ENCODE measurements around the gene CLTCL1.

CLTCL1 gene

DNA sequence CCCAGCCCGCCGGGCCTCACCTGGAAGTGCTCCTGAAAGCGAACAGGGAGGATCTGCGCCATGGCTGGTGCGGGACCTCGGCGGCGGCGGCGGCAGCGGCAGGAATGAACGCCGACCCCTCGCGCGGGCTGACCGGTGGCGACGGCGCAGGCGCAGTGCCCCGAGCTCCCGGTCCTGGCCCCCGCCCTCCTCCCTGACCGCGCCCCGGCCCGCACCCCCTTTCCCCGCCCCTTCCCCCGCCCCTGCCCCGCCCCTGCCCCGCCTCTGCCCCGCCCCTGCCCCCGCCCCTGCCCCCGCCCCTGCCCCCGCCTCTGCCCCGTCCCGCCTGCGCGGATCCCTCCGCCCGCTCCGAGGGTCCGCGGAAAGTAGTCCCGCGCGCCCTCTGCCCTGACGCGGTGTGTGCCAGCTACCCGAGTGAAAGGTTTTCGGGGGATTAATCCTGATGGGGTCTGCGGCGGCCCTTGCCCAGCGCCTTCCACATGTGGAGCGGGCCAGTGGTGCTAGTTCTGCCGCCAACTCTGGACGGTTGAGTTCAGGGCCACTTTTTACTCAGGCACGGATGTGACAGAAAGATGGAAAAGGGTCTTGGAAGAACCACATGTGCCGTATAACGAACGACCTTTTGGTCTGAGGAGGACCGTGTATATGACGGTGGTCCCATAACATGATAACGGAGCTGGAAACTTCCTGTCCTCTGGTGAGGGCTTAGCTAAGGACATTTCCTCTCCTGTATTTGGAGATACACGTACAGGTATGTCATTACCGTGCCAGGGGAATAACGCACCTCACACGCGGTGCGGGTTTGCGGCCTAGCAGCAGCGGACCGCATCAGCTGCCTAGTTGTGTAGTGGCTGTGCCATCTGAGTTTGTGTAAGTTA lies at the start of gene CLTCL1:
TSS of gene CLTCL1 (minus strand) at position 140 of the 878 bp plus-strand sequence. CDS start at position 62, 78 bp downstream.
- H3K4me3 ChIP-seq (replicated peaks; ENCODE audit: low read depth, low read length), result peak within 1 kb of the TSS; percentile 73
- H3K27me3 ChIP-seq (replicated peaks; ENCODE audit: control insufficient read depth, insufficient read depth, low read length), result no peaks in the 10 kb centered on the region; the same call in none of the 2 replicates
- H3K36me3 ChIP-seq (ENCODE audit: control insufficient read depth, insufficient read depth, low read length), result no peaks in the 10 kb centered on the region
- peak; percentile 80 for DNase-seq (ENCODE audit: extremely low read depth, insufficient read length)
- TF ChIP-seq, protein P1, sequence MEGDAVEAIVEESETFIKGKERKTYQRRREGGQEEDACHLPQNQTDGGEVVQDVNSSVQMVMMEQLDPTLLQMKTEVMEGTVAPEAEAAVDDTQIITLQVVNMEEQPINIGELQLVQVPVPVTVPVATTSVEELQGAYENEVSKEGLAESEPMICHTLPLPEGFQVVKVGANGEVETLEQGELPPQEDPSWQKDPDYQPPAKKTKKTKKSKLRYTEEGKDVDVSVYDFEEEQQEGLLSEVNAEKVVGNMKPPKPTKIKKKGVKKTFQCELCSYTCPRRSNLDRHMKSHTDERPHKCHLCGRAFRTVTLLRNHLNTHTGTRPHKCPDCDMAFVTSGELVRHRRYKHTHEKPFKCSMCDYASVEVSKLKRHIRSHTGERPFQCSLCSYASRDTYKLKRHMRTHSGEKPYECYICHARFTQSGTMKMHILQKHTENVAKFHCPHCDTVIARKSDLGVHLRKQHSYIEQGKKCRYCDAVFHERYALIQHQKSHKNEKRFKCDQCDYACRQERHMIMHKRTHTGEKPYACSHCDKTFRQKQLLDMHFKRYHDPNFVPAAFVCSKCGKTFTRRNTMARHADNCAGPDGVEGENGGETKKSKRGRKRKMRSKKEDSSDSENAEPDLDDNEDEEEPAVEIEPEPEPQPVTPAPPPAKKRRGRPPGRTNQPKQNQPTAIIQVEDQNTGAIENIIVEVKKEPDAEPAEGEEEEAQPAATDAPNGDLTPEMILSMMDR (IDR thresholded peaks at IDR 0.05; ENCODE audit: insufficient read depth, low read length, poor library complexity, severe bottlenecking), result no peak

DNA sequence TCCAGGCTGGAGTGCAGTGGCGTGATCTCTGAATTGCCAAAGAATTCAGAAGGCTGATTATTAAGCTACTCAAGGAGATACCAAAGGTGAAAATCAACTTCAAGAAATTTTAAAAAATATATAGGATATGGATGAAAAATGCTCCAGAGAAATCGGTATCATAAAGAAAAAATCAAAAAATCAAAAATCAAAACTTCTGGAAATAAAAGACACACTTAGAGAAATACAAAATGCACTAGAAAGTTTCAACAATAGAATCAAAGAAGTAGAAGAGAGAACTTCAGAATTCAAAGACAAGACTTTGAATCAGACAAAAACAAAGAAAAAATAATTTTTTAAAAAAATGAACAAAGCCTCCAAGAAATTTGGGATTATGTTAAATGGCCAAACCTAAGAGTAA lies 45.6 kb upstream of the CLTCL1 start:
- DNase-seq (ENCODE audit: extremely low read depth, insufficient read length), result no peak
- Histone ChIP-seq H3K36me3 (ENCODE audit: control insufficient read depth, insufficient read depth, low read length) (peaks cover 7% of the 10 kb centered on the region), H3K27me3 (replicated peaks; ENCODE audit: control insufficient read depth, insufficient read depth, low read length) (no peaks in the 10 kb centered on the region), H3K4me3 (replicated peaks; ENCODE audit: low read depth, low read length) (no peak overlapping the region)
- TF ChIP-seq, protein P1 (IDR thresholded peaks at IDR 0.05; ENCODE audit: insufficient read depth, low read length, poor library complexity, severe bottlenecking), result no peak

DNA sequence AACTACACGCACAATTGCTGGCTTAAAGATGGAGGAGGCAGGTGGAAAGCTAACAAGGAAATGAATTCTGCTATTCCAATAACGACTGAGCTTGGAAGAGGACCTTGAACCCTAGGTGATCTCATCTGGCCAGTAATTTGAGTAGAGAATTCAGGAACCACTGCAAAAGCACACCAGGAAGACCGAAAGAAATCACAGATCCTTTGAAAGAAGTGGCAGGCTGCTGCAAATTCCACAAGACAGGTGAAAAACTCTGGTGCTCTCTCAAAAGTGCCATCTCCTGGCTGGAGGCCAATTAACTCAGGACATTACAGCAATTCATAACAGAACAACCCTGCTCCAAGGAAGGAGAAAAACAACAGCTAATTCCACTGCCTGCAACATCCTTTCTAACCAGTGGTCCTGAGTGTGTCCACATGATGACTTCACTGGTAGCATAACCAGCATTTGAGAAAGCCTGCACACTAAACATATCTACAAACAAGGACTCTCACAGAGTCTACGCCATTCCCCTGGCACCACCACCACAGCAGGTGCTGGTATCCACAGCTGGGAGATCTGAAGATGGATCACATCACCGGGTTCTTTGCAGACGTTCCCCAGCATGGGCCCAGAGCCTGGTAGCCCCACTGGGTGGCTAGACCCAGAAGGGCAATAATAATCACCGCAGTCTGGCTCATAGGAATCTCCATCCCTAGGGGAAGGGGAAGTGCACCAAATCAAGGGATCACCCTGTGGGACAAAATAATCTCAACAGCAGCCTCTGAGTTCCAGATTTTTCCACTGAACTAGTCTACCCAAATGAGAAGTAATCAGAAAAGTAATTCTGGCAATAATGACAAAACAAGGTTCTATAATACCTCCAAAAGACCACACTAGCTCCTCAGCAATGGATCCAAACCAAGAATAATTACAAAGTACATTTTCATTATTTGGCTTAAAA lies 44.9 kb upstream of the CLTCL1 start:
- no peak for DNase-seq (ENCODE audit: extremely low read depth, insufficient read length)
- Histone ChIP-seq H3K27me3 (replicated peaks; ENCODE audit: control insufficient read depth, insufficient read depth, low read length) (no peaks in the 10 kb centered on the region), H3K36me3 (ENCODE audit: control insufficient read depth, insufficient read depth, low read length) (peaks cover 12% of the 10 kb centered on the region), H3K4me3 (replicated peaks; ENCODE audit: low read depth, low read length) (no peak overlapping the region)
- TF ChIP-seq, protein P1 (IDR thresholded peaks at IDR 0.05; ENCODE audit: insufficient read depth, low read length, poor library complexity, severe bottlenecking), result no peak

DNA sequence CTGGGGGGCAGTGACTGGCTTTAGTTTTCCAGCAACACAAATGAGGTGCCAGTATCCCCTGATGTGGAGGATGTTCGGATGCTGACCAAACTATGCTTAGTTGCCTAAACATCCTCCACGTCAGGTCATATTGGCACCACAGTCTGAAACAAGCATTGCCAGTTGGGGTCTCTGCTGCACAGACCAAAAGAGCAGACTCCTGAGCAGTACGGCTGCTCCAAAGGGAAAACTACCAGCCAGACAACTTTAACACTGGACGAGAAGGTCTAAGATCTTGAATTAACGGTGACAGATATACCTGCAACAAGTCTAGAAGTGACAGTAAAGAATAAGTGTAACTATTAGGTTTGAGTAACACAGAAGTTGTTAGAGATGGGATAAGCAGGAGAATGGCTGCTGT lies 40.5 kb upstream of the CLTCL1 start:
- TF ChIP-seq, protein P1 (IDR thresholded peaks at IDR 0.05; ENCODE audit: insufficient read depth, low read length, poor library complexity, severe bottlenecking), result no peak
- Histone ChIP-seq H3K4me3 (replicated peaks; ENCODE audit: low read depth, low read length) (no peak overlapping the region), H3K27me3 (replicated peaks; ENCODE audit: control insufficient read depth, insufficient read depth, low read length) (no peaks in the 10 kb centered on the region), H3K36me3 (ENCODE audit: control insufficient read depth, insufficient read depth, low read length) (peaks cover 27% of the 10 kb centered on the region)
- no peak for DNase-seq (ENCODE audit: extremely low read depth, insufficient read length)

- no peak overlapping the region for H3K4me3 ChIP-seq (replicated peaks; ENCODE audit: low read depth, low read length)
- no peaks in the 10 kb centered on the region for H3K27me3 ChIP-seq (replicated peaks; ENCODE audit: control insufficient read depth, insufficient read depth, low read length)
- DNase-seq (ENCODE audit: extremely low read depth, insufficient read length), result no peak
- H3K36me3 ChIP-seq (ENCODE audit: control insufficient read depth, insufficient read depth, low read length), result peaks cover 24% of the 10 kb centered on the region
- TF ChIP-seq, protein P1 (IDR thresholded peaks at IDR 0.05; ENCODE audit: insufficient read depth, low read length, poor library complexity, severe bottlenecking), result no peak
Observed at GRCh38 chr22:19331474-19331873, 40.0 kb upstream of the CLTCL1 start.

Measured in GM06990 (cell line).